ENCODE measurements around the gene SLC27A2.
"Not testable (repeated sequence)": the region's sequence is repeated elsewhere in the genome, so short reads cannot be mapped to it uniquely, and the experiment has no call there.

SLC27A2 gene

GRCh38 chr15:50181969-50182218 is at the start of gene SLC27A2:
Gene SLC27A2, plus strand, starts transcription at chr15:50182196. Its CDS starts 232 bp downstream, at chr15:50182428.
- no peak for FAIRE-seq

GRCh38 chr15:50132251-50132984 is 49.6 kb upstream of the SLC27A2 start:
- not testable (repeated sequence) for FAIRE-seq

- FAIRE-seq: no peak
Observed at GRCh38 chr15:50134524-50135024, 47.4 kb upstream of the SLC27A2 start.

- FAIRE-seq: no peak
Observed at GRCh38 chr15:50135031-50135551, 46.9 kb upstream of the SLC27A2 start.

GRCh38 chr15:50137330-50137761 is 44.6 kb upstream of the SLC27A2 start:
- no peak for FAIRE-seq

GRCh38 chr15:50137893-50138292 is 44.1 kb upstream of the SLC27A2 start:
- no peak for FAIRE-seq

GRCh38 chr15:50138391-50138790 is 43.6 kb upstream of the SLC27A2 start:
- no peak for FAIRE-seq

GRCh38 chr15:50140098-50140497 is 41.9 kb upstream of the SLC27A2 start:
- no peak for FAIRE-seq

- no peak for FAIRE-seq
Observed at GRCh38 chr15:50140983-50141382, 41.0 kb upstream of the SLC27A2 start.

- no peak for FAIRE-seq
Observed at GRCh38 chr15:50141856-50142255, 40.1 kb upstream of the SLC27A2 start.

- no peak for FAIRE-seq
Observed at GRCh38 chr15:50143255-50143860, 38.6 kb upstream of the SLC27A2 start.

- FAIRE-seq: no peak
Observed at GRCh38 chr15:50144341-50145120, 37.5 kb upstream of the SLC27A2 start.

- FAIRE-seq: peak; percentile 87
Observed at GRCh38 chr15:50145451-50145872, 36.5 kb upstream of the SLC27A2 start.

GRCh38 chr15:50146632-50147031 is 35.4 kb upstream of the SLC27A2 start:
- no peak for FAIRE-seq

- no peak for FAIRE-seq
Observed at GRCh38 chr15:50148362-50148963, 33.5 kb upstream of the SLC27A2 start.

- no peak for FAIRE-seq
Observed at GRCh38 chr15:50149090-50149489, 32.9 kb upstream of the SLC27A2 start.

- no peak for FAIRE-seq
Observed at GRCh38 chr15:50150349-50150748, 31.6 kb upstream of the SLC27A2 start.

- no peak for FAIRE-seq
Observed at GRCh38 chr15:50150851-50151250, 31.1 kb upstream of the SLC27A2 start.

- FAIRE-seq: no peak
Observed at GRCh38 chr15:50151476-50151875, 30.5 kb upstream of the SLC27A2 start.

GRCh38 chr15:50158236-50158635 is 23.8 kb upstream of the SLC27A2 start:
- FAIRE-seq: not testable (repeated sequence)

- FAIRE-seq: no peak
Observed at GRCh38 chr15:50162969-50163718, 18.9 kb upstream of the SLC27A2 start.

- FAIRE-seq: no peak
Observed at GRCh38 chr15:50163719-50164410, 18.1 kb upstream of the SLC27A2 start.
